Mesendoderm (in vitro differentiated cells): ENCODE measurements around the gene EFHD1.

Source experiments
- DNase-seq: peaks from one replicate; pipeline ENCODE4 v3.0.0; 2013
- H2AK5ac ChIP-seq: 2 replicates; pipeline ENCODE4 v1.6.1; 2013; ENCODE audit warnings: low read length, inconsistent platforms
- H2BK120ac ChIP-seq: 2 replicates; pipeline ENCODE4 v1.6.1; 2013; ENCODE audit warnings: low read depth, mild to moderate bottlenecking, low read length, moderate library complexity, mixed read lengths
- H2BK15ac ChIP-seq: replicated peaks from 2 replicates; pipeline ENCODE4 v1.6.1; 2013; ENCODE audit warnings: low read depth, mild to moderate bottlenecking, moderate library complexity
- H2BK5ac ChIP-seq: 2 replicates; pipeline ENCODE4 v1.6.1; 2013; ENCODE audit warnings: low read length, inconsistent platforms
- H3K18ac ChIP-seq: 2 replicates; pipeline ENCODE4 v1.6.1; 2013; ENCODE audit warnings: mild to moderate bottlenecking, low read length, mixed read lengths
- H3K23ac ChIP-seq: one replicate; pipeline ENCODE4 v1.6.1; 2013; ENCODE audit warnings: low read length
- H3K27ac ChIP-seq: 2 replicates; pipeline ENCODE4 v1.5.1; 2013; ENCODE audit warnings: low read depth, mild to moderate bottlenecking, inconsistent platforms, low read length, moderate library complexity
- H3K27me3 ChIP-seq: 2 replicates; pipeline ENCODE4 v1.6.1; 2013; ENCODE audit warnings: low read length, control low read depth, mild to moderate bottlenecking, inconsistent platforms; ENCODE audit not compliant: insufficient read depth, poor library complexity
- H3K36me3 ChIP-seq: 2 replicates; pipeline ENCODE4 v1.6.1; 2013; ENCODE audit warnings: low read length, inconsistent platforms; ENCODE audit not compliant: control insufficient read depth, insufficient read depth
- H3K4ac ChIP-seq: one replicate; pipeline ENCODE4 v1.6.1; 2013; ENCODE audit warnings: low read depth, mild to moderate bottlenecking, low read length, moderate library complexity
- H3K4me1 ChIP-seq: 2 replicates; pipeline ENCODE4 v1.6.1; 2013; ENCODE audit warnings: low read depth, low read length, inconsistent platforms; ENCODE audit not compliant: control insufficient read depth
- H3K4me2 ChIP-seq: 2 replicates; pipeline ENCODE4 v1.6.1; 2013; ENCODE audit warnings: low read length
- H3K4me3 ChIP-seq: 2 replicates; pipeline ENCODE4 v1.5.1; 2013; ENCODE audit warnings: mild to moderate bottlenecking, low read length
- H3K56ac ChIP-seq: one replicate; pipeline ENCODE4 v1.6.1; 2013; ENCODE audit warnings: low read length
- H3K79me1 ChIP-seq: 2 replicates; pipeline ENCODE4 v1.6.1; 2013; ENCODE audit warnings: low read length, inconsistent platforms
- H3K79me2 ChIP-seq: 2 replicates; pipeline ENCODE4 v1.6.1; 2013; ENCODE audit warnings: mild to moderate bottlenecking, low read length; ENCODE audit not compliant: control insufficient read depth, insufficient read depth
- H3K9ac ChIP-seq: 2 replicates; pipeline ENCODE4 v1.6.1; 2013; ENCODE audit warnings: low read length, inconsistent platforms
- H4K5ac ChIP-seq: one replicate; pipeline ENCODE4 v1.6.1; 2013; ENCODE audit warnings: low read length
- H4K8ac ChIP-seq: one replicate; pipeline ENCODE4 v1.6.1; 2013; ENCODE audit warnings: low read depth, mild to moderate bottlenecking, control low read depth, low read length, moderate library complexity
- WGBS: extraction: QIAGEN DNeasy Blood & Tissue Kit; methylation state at CpG from one replicate; pipeline ENCODE4 v1.1.7; 2013; ENCODE audit warnings: low lambda C conversion rate, missing lambda C conversion rate; ENCODE audit not compliant: insufficient coverage; ENCODE audit errors: extremely low coverage; 5-methylcytosine and 5-hydroxymethylcytosine counted together

Gene EFHD1

GRCh38 chr2:232600053-232600773 lies 33.2 kb upstream of the EFHD1 start:
- Histone ChIP-seq H3K79me2 (no peaks in the 10 kb centered on the region), H2BK15ac (no peak overlapping the region), H3K36me3 (no peaks in the 10 kb centered on the region), H2BK120ac (no peak overlapping the region), H2BK5ac (no peak overlapping the region), H3K79me1 (no peaks in the 10 kb centered on the region), H3K23ac (no peak overlapping the region), H3K4me1 (no peaks in the 10 kb centered on the region), H3K4me3 (no peak overlapping the region), H3K56ac (no peak overlapping the region), H3K4me2 (no peak overlapping the region), H3K27ac (no peak overlapping the region), H4K8ac (no peak overlapping the region), H3K27me3 (no peaks in the 10 kb centered on the region), H3K4ac (no peak overlapping the region), H3K18ac (no peak overlapping the region), H3K9ac (no peak overlapping the region), H4K5ac (no peak overlapping the region), H2AK5ac (no peak overlapping the region)
- no CpG with 5 or more reads among the region's 17 CpGs for WGBS
- DNase-seq: peak; percentile 31

- no CpG with 5 or more reads among the region's 3 CpGs for WGBS
Measured at GRCh38 chr2:232603283-232603682, 30.1 kb upstream of the EFHD1 start.

GRCh38 chr2:232604535-232604934 lies 28.9 kb upstream of the EFHD1 start:
- H3K4me3 ChIP-seq: no peak overlapping the region
- H3K4me1 ChIP-seq: no peaks in the 10 kb centered on the region
- H3K56ac ChIP-seq: no peak overlapping the region
- no peak overlapping the region for H2BK15ac ChIP-seq
- H3K23ac ChIP-seq: no peak overlapping the region
- no peak overlapping the region for H2BK120ac ChIP-seq
- no peak overlapping the region for H3K9ac ChIP-seq
- H3K4ac ChIP-seq: no peak overlapping the region
- no peak overlapping the region for H3K4me2 ChIP-seq
- no peaks in the 10 kb centered on the region for H3K79me2 ChIP-seq
- no peak overlapping the region for H2BK5ac ChIP-seq
- H3K27ac ChIP-seq: no peak overlapping the region
- no peak overlapping the region for H4K5ac ChIP-seq
- no peaks in the 10 kb centered on the region for H3K79me1 ChIP-seq
- no CpG with 5 or more reads among the region's 10 CpGs for WGBS
- H4K8ac ChIP-seq: no peak overlapping the region
- H3K27me3 ChIP-seq: no peaks in the 10 kb centered on the region
- DNase-seq: no peak
- no peak overlapping the region for H2AK5ac ChIP-seq
- H3K18ac ChIP-seq: no peak overlapping the region
- H3K36me3 ChIP-seq: no peaks in the 10 kb centered on the region

More at GRCh38 chr2:232603283-232603682, 30.1 kb upstream of the EFHD1 start:
- Histone ChIP-seq H3K56ac (no peak overlapping the region), H3K27ac (no peak overlapping the region), H3K23ac (no peak overlapping the region), H3K79me1 (no peaks in the 10 kb centered on the region), H3K9ac (no peak overlapping the region), H3K4me3 (no peak overlapping the region), H3K4ac (no peak overlapping the region), H3K4me2 (no peak overlapping the region), H3K36me3 (no peaks in the 10 kb centered on the region), H2AK5ac (no peak overlapping the region), H2BK5ac (no peak overlapping the region), H4K8ac (no peak overlapping the region), H3K27me3 (no peaks in the 10 kb centered on the region), H3K79me2 (no peaks in the 10 kb centered on the region), H2BK15ac (no peak overlapping the region), H4K5ac (no peak overlapping the region), H3K18ac (no peak overlapping the region), H3K4me1 (no peaks in the 10 kb centered on the region), H2BK120ac (no peak overlapping the region)
- DNase-seq: no peak

- Histone ChIP-seq H4K8ac (no peak overlapping the region), H3K4me3 (no peak overlapping the region), H3K27me3 (no peaks in the 10 kb centered on the region), H2BK120ac (no peak overlapping the region), H3K56ac (no peak overlapping the region), H4K5ac (no peak overlapping the region), H2BK15ac (no peak overlapping the region), H3K4ac (no peak overlapping the region), H3K27ac (no peak overlapping the region), H2AK5ac (no peak overlapping the region), H3K36me3 (no peaks in the 10 kb centered on the region), H3K9ac (no peak overlapping the region), H3K23ac (no peak overlapping the region), H3K18ac (no peak overlapping the region), H3K79me1 (no peaks in the 10 kb centered on the region), H2BK5ac (no peak overlapping the region), H3K4me2 (no peak overlapping the region), H3K79me2 (no peaks in the 10 kb centered on the region), H3K4me1 (no peaks in the 10 kb centered on the region)
- no peak for DNase-seq
- WGBS: no CpG with 5 or more reads among the region's 17 CpGs
Measured at GRCh38 chr2:232607011-232607410, 26.4 kb upstream of the EFHD1 start.

GRCh38 chr2:232609607-232610006 lies 23.8 kb upstream of the EFHD1 start:
- no peaks in the 10 kb centered on the region for H3K36me3 ChIP-seq
- WGBS: no CpG with 5 or more reads among the region's 8 CpGs

GRCh38 chr2:232610081-232610480 lies 23.3 kb upstream of the EFHD1 start:
- Histone ChIP-seq H3K4me1 (no peaks in the 10 kb centered on the region), H4K8ac (no peak overlapping the region), H3K23ac (no peak overlapping the region), H3K56ac (no peak overlapping the region), H2AK5ac (no peak overlapping the region), H3K18ac (no peak overlapping the region), H3K4me3 (no peak overlapping the region), H4K5ac (no peak overlapping the region), H3K9ac (no peak overlapping the region), H3K27me3 (no peaks in the 10 kb centered on the region), H3K4ac (no peak overlapping the region), H3K36me3 (no peaks in the 10 kb centered on the region), H3K27ac (no peak overlapping the region), H3K79me1 (no peaks in the 10 kb centered on the region), H2BK5ac (no peak overlapping the region), H3K4me2 (no peak overlapping the region), H2BK15ac (no peak overlapping the region), H2BK120ac (no peak overlapping the region), H3K79me2 (no peaks in the 10 kb centered on the region)
- WGBS: no CpG with 5 or more reads among the region's 3 CpGs
- no peak for DNase-seq

More at GRCh38 chr2:232609607-232610006, 23.8 kb upstream of the EFHD1 start:
- no peak overlapping the region for H3K4ac ChIP-seq
- no peak overlapping the region for H4K8ac ChIP-seq
- H4K5ac ChIP-seq: no peak overlapping the region
- no peak overlapping the region for H3K4me2 ChIP-seq
- no peaks in the 10 kb centered on the region for H3K79me2 ChIP-seq
- H2AK5ac ChIP-seq: no peak overlapping the region
- no peak overlapping the region for H2BK15ac ChIP-seq
- DNase-seq: no peak
- no peak overlapping the region for H2BK5ac ChIP-seq
- no peak overlapping the region for H3K4me3 ChIP-seq
- H3K79me1 ChIP-seq: no peaks in the 10 kb centered on the region
- no peak overlapping the region for H3K27ac ChIP-seq
- H3K18ac ChIP-seq: no peak overlapping the region
- no peak overlapping the region for H3K9ac ChIP-seq
- H3K56ac ChIP-seq: no peak overlapping the region
- no peak overlapping the region for H2BK120ac ChIP-seq
- no peaks in the 10 kb centered on the region for H3K4me1 ChIP-seq
- H3K23ac ChIP-seq: no peak overlapping the region
- no peaks in the 10 kb centered on the region for H3K27me3 ChIP-seq
